KMS-11 (cell line): Measurements from ENCODE around the gene PCED1B.

Experiments used
- H2AFZ ChIP-seq: fragments of 200-600 bp; sonication (generic); 2 replicates; pipeline ENCODE4 v1.6.1; 2016; ENCODE audit warnings: antibody characterized with exemption, mixed run types, low read depth
- H3K27ac ChIP-seq: fragments of 200-600 bp; sonication (generic); 2 replicates; pipeline ENCODE4 v1.6.1; 2016; ENCODE audit warnings: mild to moderate bottlenecking, mixed run types
- H3K27me3 ChIP-seq: fragments of 200-600 bp; sonication (generic); 2 replicates; pipeline ENCODE4 v1.6.1; 2017; ENCODE audit warnings: mild to moderate bottlenecking, low read depth, mixed run types, moderate library complexity; ENCODE audit not compliant: insufficient read depth
- H3K36me3 ChIP-seq: fragments of 200-600 bp; sonication (generic); 2 replicates; pipeline ENCODE4 v1.6.1; 2017; ENCODE audit warnings: mild to moderate bottlenecking, mixed run types; ENCODE audit not compliant: insufficient read depth
- H3K4me1 ChIP-seq: fragments of 200-600 bp; sonication (generic); 2 replicates; pipeline ENCODE4 v1.6.1; 2016; ENCODE audit warnings: mild to moderate bottlenecking, low read depth, mixed run types; ENCODE audit not compliant: poor library complexity, severe bottlenecking
- H3K4me2 ChIP-seq: fragments of 200-600 bp; sonication (generic); 2 replicates; pipeline ENCODE4 v1.7.0; 2016; ENCODE audit warnings: mild to moderate bottlenecking, mixed run types
- H3K4me3 ChIP-seq: fragments of 200-600 bp; sonication (generic); IDR thresholded peaks from 2 replicates; pipeline ENCODE4 v1.6.1; 2017; ENCODE audit warnings: low read depth, low read length, mixed read lengths; ENCODE audit not compliant: insufficient read depth
- H3K79me2 ChIP-seq: fragments of 200-600 bp; sonication (generic); 2 replicates; pipeline ENCODE4 v1.6.1; 2016; ENCODE audit warnings: low read depth, mixed run types; ENCODE audit not compliant: insufficient read depth
- H3K9ac ChIP-seq: fragments of 200-600 bp; sonication (generic); 2 replicates; pipeline ENCODE4 v1.6.1; 2016; ENCODE audit warnings: mild to moderate bottlenecking, mixed run types
- H4K20me1 ChIP-seq: fragments of 200-600 bp; sonication (generic); 2 replicates; pipeline ENCODE4 v1.6.1; 2016; ENCODE audit warnings: mild to moderate bottlenecking, mixed run types; ENCODE audit not compliant: insufficient read depth
- CTCF ChIP-seq: fragments of 200-600 bp; sonication (generic); conservative IDR thresholded peaks from 2 replicates; pipeline ENCODE4 v1.6.1; 2017; ENCODE audit warnings: low read depth, mild to moderate bottlenecking, antibody characterized with exemption, low read length, moderate library complexity, mixed read lengths

Gene PCED1B

GRCh38 chr12:47097276-47097896 is 18.0 kb downstream of the PCED1B start:
- Histone ChIP-seq H3K36me3 (no peaks in the 10 kb centered on the region), H3K4me2 (no peak overlapping the region), H4K20me1 (no peaks in the 10 kb centered on the region), H3K79me2 (no peaks in the 10 kb centered on the region), H3K27ac (no peak overlapping the region), H3K4me3 (no peak overlapping the region), H3K27me3 (no peaks in the 10 kb centered on the region), H3K9ac (no peak overlapping the region), H2AFZ (no peak overlapping the region), H3K4me1 (no peaks in the 10 kb centered on the region)
- no peak for TF ChIP-seq CTCF

- H3K4me2 ChIP-seq: no peak overlapping the region
- H3K9ac ChIP-seq: no peak overlapping the region
- H3K27me3 ChIP-seq: no peaks in the 10 kb centered on the region
- no peak overlapping the region for H2AFZ ChIP-seq
- no peaks in the 10 kb centered on the region for H3K36me3 ChIP-seq
- no peak for TF ChIP-seq CTCF
- no peak overlapping the region for H3K27ac ChIP-seq
- H4K20me1 ChIP-seq: no peaks in the 10 kb centered on the region
- no peaks in the 10 kb centered on the region for H3K4me1 ChIP-seq
- no peaks in the 10 kb centered on the region for H3K79me2 ChIP-seq
- no peak overlapping the region for H3K4me3 ChIP-seq
Measured at GRCh38 chr12:47098099-47098498, 18.7 kb downstream of the PCED1B start.

- Histone ChIP-seq H3K79me2 (no peaks in the 10 kb centered on the region), H3K9ac (no peak overlapping the region), H4K20me1 (no peaks in the 10 kb centered on the region), H3K4me1 (no peaks in the 10 kb centered on the region), H3K4me2 (no peak overlapping the region), H3K36me3 (no peaks in the 10 kb centered on the region), H3K27me3 (no peaks in the 10 kb centered on the region), H3K27ac (no peak overlapping the region), H2AFZ (no peak overlapping the region), H3K4me3 (no peak overlapping the region)
- no peak for TF ChIP-seq CTCF
Measured at GRCh38 chr12:47099610-47100009, 20.2 kb downstream of the PCED1B start.

- H3K4me2 ChIP-seq: no peak overlapping the region
- H3K27me3 ChIP-seq: no peaks in the 10 kb centered on the region
- no peak for TF ChIP-seq CTCF
- H2AFZ ChIP-seq: no peak overlapping the region
- H3K36me3 ChIP-seq: no peaks in the 10 kb centered on the region
- H3K27ac ChIP-seq: no peak overlapping the region
- no peak overlapping the region for H3K4me3 ChIP-seq
- no peaks in the 10 kb centered on the region for H4K20me1 ChIP-seq
- no peaks in the 10 kb centered on the region for H3K4me1 ChIP-seq
- no peaks in the 10 kb centered on the region for H3K79me2 ChIP-seq
- no peak overlapping the region for H3K9ac ChIP-seq
Measured at GRCh38 chr12:47100160-47100559, 20.7 kb downstream of the PCED1B start.
